A673 (cell line): Measurements from ENCODE around the gene PROX1. TPM values are rescaled to one million over a fixed set of nuclear protein-coding genes. Genes with fewer than 3 reads are reported as not detected.

Experiments used
- BruUV-seq: library from RNA; stranded (reverse); fragments of 400-500 nt; replicated peaks from 2 replicates; lab custom pipeline; 2021; lab: Mats Ljungman, UMichigan
- CTCF ChIA-PET: fragments of 300-600 bp; sonication (Branson Sonifier 250); formaldehyde crosslinking; loops from one replicate; lab custom pipeline; 2022; ENCODE audit warnings: antibody characterized with exemption; lab: Charles Lee
- POLR2A ChIA-PET: fragments of 300-600 bp; sonication (Branson Sonifier 250); formaldehyde crosslinking; loops from one replicate; lab custom pipeline; 2022; ENCODE audit warnings: antibody characterized with exemption; ENCODE audit not compliant: low non-redundant PET; lab: Charles Lee
- DNase-seq: peaks from one replicate; pipeline ENCODE4 v3.0.0-alpha.2; 2015; ENCODE audit warnings: low spot score
- H3K27ac ChIP-seq: fragments of 200-600 bp; sonication (generic); 2 replicates; pipeline ENCODE4 v1.5.1; 2016; ENCODE audit warnings: mixed run types, low read depth, mild to moderate bottlenecking, mixed read lengths, antibody characterized with exemption, low read length; ENCODE audit not compliant: poor library complexity, severe bottlenecking
- H3K27me3 ChIP-seq: fragments of 200-600 bp; sonication (generic); replicated peaks from 2 replicates; pipeline ENCODE4 v1.6.1; 2017; ENCODE audit warnings: mixed run types, low read depth, mild to moderate bottlenecking, mixed read lengths, antibody characterized with exemption, low read length; ENCODE audit not compliant: insufficient read depth, poor library complexity
- H3K36me3 ChIP-seq: fragments of 200-600 bp; sonication (generic); 2 replicates; pipeline ENCODE4 v1.6.1; 2016; ENCODE audit warnings: mixed run types, mild to moderate bottlenecking, mixed read lengths, antibody characterized with exemption, low read length; ENCODE audit not compliant: insufficient read depth, poor library complexity, severe bottlenecking
- H3K4me1 ChIP-seq: fragments of 200-600 bp; sonication (generic); 2 replicates; pipeline ENCODE4 v1.6.1; 2017; ENCODE audit warnings: mixed run types, mild to moderate bottlenecking, mixed read lengths, antibody characterized with exemption, low read length; ENCODE audit not compliant: insufficient read depth, poor library complexity, severe bottlenecking
- H3K4me3 ChIP-seq: fragments of 200-600 bp; sonication (generic); 2 replicates; pipeline ENCODE4 v1.5.1; 2016; ENCODE audit warnings: low read depth, mixed run types, mild to moderate bottlenecking, mixed read lengths, low read length; ENCODE audit not compliant: poor library complexity, severe bottlenecking
- H3K9me3 ChIP-seq: fragments of 200-600 bp; sonication (generic); 2 replicates; pipeline ENCODE4 v1.6.1; 2016; ENCODE audit warnings: mixed run types, low read depth, mild to moderate bottlenecking, mixed read lengths, antibody characterized with exemption, low read length; ENCODE audit not compliant: poor library complexity, severe bottlenecking
- CTCF ChIP-seq: fragments of 300-800, 200-600 bp; sonication (generic); conservative IDR thresholded peaks from 2 replicates; pipeline ENCODE4 v1.5.1; 2017; ENCODE audit warnings: low read depth, mild to moderate bottlenecking, antibody characterized with exemption, low read length, moderate library complexity, mixed read lengths
- EZH2 ChIP-seq: fragments of 200-600 bp; sonication (generic); IDR thresholded peaks from 2 replicates; pipeline ENCODE4 v1.6.1; 2017; ENCODE audit warnings: borderline replicate concordance, low read depth, mild to moderate bottlenecking, mixed read lengths, antibody characterized with exemption, low read length; ENCODE audit not compliant: poor library complexity, severe bottlenecking
- intact Hi-C: fragments of 100-400 bp; cut with micrococcal nuclease; formaldehyde crosslinking; loops from one replicate; pipeline ENCODE4 v1.10.0; 2022; ENCODE audit not compliant: unreplicated experiment
- total RNA-seq: library from RNA; stranded (reverse); gene quantifications from 2 replicates; pipeline ENCODE4 v1.2.3, GENCODE V29; 2021

The PROX1 gene
- total RNA-seq, 1 experiment from 2014 or later: not detected

GRCh38 chr1:213940947-213941346, 46.8 kb upstream of the PROX1 start:
- H3K27ac ChIP-seq: no peak overlapping the region
- TF ChIP-seq CTCF (no peak), EZH2 (no peak)
- intact Hi-C loops: no loop called here
- CTCF ChIA-PET: no interaction called here
- POLR2A ChIA-PET: no interaction called here
- peaks cover 25% of the 10 kb centered on the region for H3K27me3 ChIP-seq
- H3K4me1 ChIP-seq: no peaks in the 10 kb centered on the region
- no TSS peak for BruUV-seq
- H3K36me3 ChIP-seq: no peaks in the 10 kb centered on the region
- H3K4me3 ChIP-seq: no peak overlapping the region
- no peak for DNase-seq
- no peaks in the 10 kb centered on the region for H3K9me3 ChIP-seq

DNA sequence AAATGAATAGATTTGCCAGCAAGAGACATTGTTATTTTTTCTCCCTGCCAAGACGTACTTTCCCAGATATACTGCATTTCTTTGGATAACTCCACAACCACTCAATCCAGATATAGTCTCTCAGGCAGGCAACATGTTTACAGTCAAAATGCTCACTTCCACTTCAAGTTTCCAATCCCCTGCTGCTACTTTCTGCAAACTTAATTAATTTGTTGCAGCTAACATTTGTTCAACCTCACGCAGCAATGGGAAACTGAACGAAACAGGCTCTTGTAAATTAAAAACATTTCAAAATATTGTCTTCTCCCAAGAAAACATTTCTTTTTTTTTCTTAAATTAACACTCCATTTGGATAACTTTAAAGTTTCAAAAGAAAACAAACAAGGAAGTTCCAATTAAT, 45.7 kb upstream of the PROX1 start:
- H3K4me3 ChIP-seq: no peak overlapping the region
- no peak overlapping the region for H3K27ac ChIP-seq
- H3K9me3 ChIP-seq: no peaks in the 10 kb centered on the region
- no peaks in the 10 kb centered on the region for H3K36me3 ChIP-seq
- BruUV-seq: no TSS peak
- CTCF ChIA-PET: no interaction called here
- POLR2A ChIA-PET: no interaction called here
- peaks cover 33% of the 10 kb centered on the region for H3K27me3 ChIP-seq
- TF ChIP-seq EZH2 (no peak), CTCF (no peak)
- no peak for DNase-seq
- H3K4me1 ChIP-seq: no peaks in the 10 kb centered on the region
- intact Hi-C loops: no loop called here

DNA sequence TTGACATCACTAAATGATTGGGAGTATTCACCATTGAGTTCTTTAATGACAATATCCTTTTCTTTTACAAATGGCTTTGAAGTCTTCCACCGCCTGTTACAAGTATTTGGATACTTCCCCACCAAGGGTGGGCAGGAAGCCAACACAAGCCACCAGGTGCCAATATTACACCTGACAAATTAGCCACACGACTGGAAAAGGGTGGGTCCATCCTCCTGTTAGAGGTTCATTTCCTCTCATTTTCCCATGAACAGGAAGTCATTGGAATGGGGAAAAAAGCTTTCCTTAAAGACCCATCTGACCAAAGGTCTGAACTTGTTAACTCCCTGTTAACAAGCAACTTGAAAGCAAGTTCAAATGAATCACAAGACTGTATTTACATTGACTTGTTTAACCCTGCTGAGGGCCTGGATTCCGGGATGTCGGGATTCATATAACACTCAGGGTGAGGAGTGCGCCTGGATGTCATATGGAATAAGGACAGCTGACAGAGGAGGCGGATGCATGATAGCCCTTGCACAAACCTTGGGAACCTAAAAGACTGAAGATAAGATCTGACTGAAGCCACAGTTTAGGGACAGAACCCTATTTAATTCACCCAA, 40.5 kb upstream of the PROX1 start:
- no peak for DNase-seq
- no peak for TF ChIP-seq EZH2
- TF ChIP-seq CTCF: no peak
- Histone ChIP-seq H3K36me3 (no peaks in the 10 kb centered on the region), H3K4me3 (no peak overlapping the region), H3K27me3 (peaks cover 62% of the 10 kb centered on the region), H3K9me3 (no peaks in the 10 kb centered on the region), H3K4me1 (no peaks in the 10 kb centered on the region), H3K27ac (no peak overlapping the region)
- ChIA-PET POLR2A (no interaction called here), CTCF (no interaction called here)
- BruUV-seq: no TSS peak
- intact Hi-C loops: no loop called here
